GM12878 (cell line): ENCODE data around the gene DCC. TPM values are rescaled to one million over a fixed set of nuclear protein-coding genes. Genes with fewer than 3 reads are reported as not detected.

Source experiments
- ATAC-seq: fragments of 200-7000 bp; cut with Tn5 transposase; 3 replicates; pipeline ENCODE4 v1.9.1; 2020; ENCODE audit warnings: mild to moderate bottlenecking, moderate library complexity
- BruUV-seq: library from RNA; stranded (reverse); fragments of 400-500 nt; replicated peaks from 2 replicates; lab custom pipeline; 2021; lab: Mats Ljungman, UMichigan
- CTCF ChIA-PET: fragments of 300-600 bp; sonication (Branson Sonifier 250); formaldehyde crosslinking; extraction: SDS; loops from one replicate; lab custom pipeline; 2021; ENCODE audit warnings: inconsistent platforms; lab: Yijun Ruan, JAX
- POLR2A ChIA-PET: fragments of 350-600 bp; formaldehyde crosslinking; extraction: SDS; loops from one replicate; lab custom pipeline; 2021; ENCODE audit warnings: inconsistent platforms; lab: Charles Lee
- RAD21 ChIA-PET: fragments of 300-600 bp; sonication (Branson Sonifier 250); formaldehyde crosslinking; loops from one replicate; lab custom pipeline; 2023; ENCODE audit warnings: antibody characterized with exemption; ENCODE audit not compliant: unreplicated experiment; lab: Charles Lee
- SMC1A ChIA-PET: fragments of 300-600 bp; sonication (Branson Sonifier 250); formaldehyde crosslinking; loops from one replicate; lab custom pipeline; 2023; ENCODE audit not compliant: unreplicated experiment, uncharacterized antibody; lab: Charles Lee
- DNase-seq: peaks from one replicate; pipeline ENCODE4 v3.0.0-alpha.2; 2011; ENCODE audit warnings: low read depth, low spot score
- FAIRE-seq: peaks from 3 replicates; lab custom pipeline; 2011; peaks lifted over from hg19 to GRCh38; lab: Jason Lieb, UNC
- H2AFZ ChIP-seq: 2 replicates; pipeline ENCODE4 v1.6.0; 2011; ENCODE audit warnings: low read depth, low read length, control low read depth; ENCODE audit not compliant: control insufficient read depth
- H3K27ac ChIP-seq: 2 replicates; pipeline ENCODE4 v1.5.1; 2011; ENCODE audit warnings: control low read depth; ENCODE audit not compliant: control insufficient read depth, insufficient read depth
- H3K27me3 ChIP-seq, 2 experiments: replicated peaks in 1 of 2; 2 replicates each; pipeline versions ENCODE4 v1.6.0 to v1.6.1; 2011; ENCODE audit warnings: low read length in 1 of 2; ENCODE audit not compliant: control insufficient read depth in 2 of 2, insufficient read depth in 2 of 2
- H3K36me3 ChIP-seq, 2 experiments: 2 replicates each; pipeline ENCODE4 v1.5.1; 2011; ENCODE audit warnings: low read length in 1 of 2; ENCODE audit not compliant: control insufficient read depth in 2 of 2, insufficient read depth in 2 of 2
- H3K4me1 ChIP-seq: 2 replicates; pipeline ENCODE4 v1.6.1; 2011; ENCODE audit warnings: mild to moderate bottlenecking, low read length, moderate library complexity, mixed read lengths; ENCODE audit not compliant: control insufficient read depth, insufficient read depth
- H3K4me2 ChIP-seq: 2 replicates; pipeline ENCODE4 v1.6.0; 2011; ENCODE audit warnings: control low read depth; ENCODE audit not compliant: control insufficient read depth, insufficient read depth
- H3K4me3 ChIP-seq: fragments of 200-600 bp; sonication (generic); 2 replicates; pipeline ENCODE4 v1.5.1; 2016
- H3K79me2 ChIP-seq: 2 replicates; pipeline ENCODE4 v1.6.0; 2011; ENCODE audit warnings: low read length; ENCODE audit not compliant: control insufficient read depth, insufficient read depth
- H3K9ac ChIP-seq: 2 replicates; pipeline ENCODE4 v1.8.0; 2011; ENCODE audit warnings: low read length, control low read depth, mixed read lengths; ENCODE audit not compliant: control insufficient read depth, insufficient read depth
- H3K9me3 ChIP-seq: replicated peaks from 3 replicates; pipeline ENCODE4 v1.5.1; 2011; ENCODE audit warnings: mild to moderate bottlenecking, low read length; ENCODE audit not compliant: control insufficient read depth, insufficient read depth
- H4K20me1 ChIP-seq: 2 replicates; pipeline ENCODE4 v1.6.0; 2011; ENCODE audit not compliant: control insufficient read depth, insufficient read depth
- BACH1 ChIP-seq: fragments of 450-650 bp; IDR thresholded peaks from 2 replicates; pipeline ENCODE4 v1.6.1; 2017; ENCODE audit warnings: mild to moderate bottlenecking, borderline replicate concordance
- BMI1 ChIP-seq: fragments of 450-650 bp; IDR thresholded peaks from 2 replicates; pipeline ENCODE4 v1.6.1; 2016; ENCODE audit warnings: mild to moderate bottlenecking, moderate library complexity, borderline replicate concordance
- CREM ChIP-seq: IDR thresholded peaks from 2 replicates; pipeline ENCODE4 v1.6.1; 2014; ENCODE audit warnings: antibody characterized with exemption, low read depth
- EZH2 ChIP-seq: IDR thresholded peaks from 2 replicates; pipeline ENCODE4 v1.6.1; 2012; ENCODE audit warnings: low read depth, mild to moderate bottlenecking, control low read depth, inconsistent platforms, low read length, borderline replicate concordance; ENCODE audit not compliant: control insufficient read depth
- IKZF1 ChIP-seq: fragments of 450-650 bp; conservative IDR thresholded peaks from 2 replicates; pipeline ENCODE4 v1.6.1; 2017; ENCODE audit warnings: antibody characterized with exemption, mild to moderate bottlenecking
- IRF3 ChIP-seq: fragments of 450-650 bp; IDR thresholded peaks from 2 replicates; pipeline ENCODE4 v1.6.1; 2014; ENCODE audit warnings: mild to moderate bottlenecking
- JUND ChIP-seq: IDR thresholded peaks from 2 replicates; pipeline ENCODE4 v1.6.1; 2012; ENCODE audit warnings: low read depth, mild to moderate bottlenecking, low read length, improper control_type of control experiment, moderate library complexity
- LARP7 ChIP-seq: fragments of 450-650 bp; IDR thresholded peaks from 2 replicates; pipeline ENCODE4 v1.6.1; 2017; ENCODE audit warnings: mild to moderate bottlenecking
- MLLT1 ChIP-seq: fragments of 450-650 bp; IDR thresholded peaks from 2 replicates; pipeline ENCODE4 v1.6.1; 2016; ENCODE audit warnings: mild to moderate bottlenecking
- RAD21 ChIP-seq: IDR thresholded peaks from 2 replicates; pipeline ENCODE4 v1.6.1; 2011; ENCODE audit warnings: mild to moderate bottlenecking, low read depth, low read length, moderate library complexity; ENCODE audit not compliant: insufficient read depth
- ZNF687 ChIP-seq: fragments of 450-650 bp; IDR thresholded peaks from 2 replicates; pipeline ENCODE4 v1.6.1; 2017; ENCODE audit warnings: mild to moderate bottlenecking, moderate library complexity
- ZSCAN29 ChIP-seq: fragments of 450-650 bp; IDR thresholded peaks from 2 replicates; pipeline ENCODE4 v1.6.1; 2017; ENCODE audit warnings: mild to moderate bottlenecking, moderate library complexity
- WGBS: methylation state at CpG from one replicate; pipeline ENCODE4 v1.1.6; 2016; ENCODE audit warnings: low lambda C conversion rate; ENCODE audit not compliant: insufficient replicate concordance, insufficient coverage; ENCODE audit errors: missing lambda C conversion rate; 5-methylcytosine and 5-hydroxymethylcytosine counted together
- in situ Hi-C: fragments of 300-500 bp; cut with MboI; formaldehyde crosslinking; loops from 9 replicates; pipeline ENCODE4 v1.14.3; 2018; ENCODE audit warnings: mixed read lengths
- intact Hi-C: fragments of 100-400 bp; cut with micrococcal nuclease; formaldehyde crosslinking; loops from one replicate; pipeline ENCODE4 v1.14.2; 2022; ENCODE audit not compliant: unreplicated experiment
- polyA plus RNA-seq, 11 experiments: library from polyadenylated mRNA; depleted of rRNA in 4 of 11; unstranded in 6 of 11; stranded (reverse) in 5 of 11; fragments of >200 nt; fragmentation: Nextera tagmentation in 4 of 11; fragmentation: Illumina TruSeq in 1 of 11; extraction: Ambion mirVana in 4 of 11; extraction: Trizol in 1 of 11; gene quantifications; 1 replicate in 1 of 11; 2 replicates in 10 of 11; pipeline versions ENCODE4 v1.2.1 to v1.2.3, GENCODE V29; 2011 to 2016; ENCODE audit warnings: inconsistent platforms in 2 of 11, missing spikeins in 2 of 11, low read depth in 1 of 11
- total RNA-seq, 4 experiments: library from RNA; depleted of rRNA in 3 of 4; stranded (reverse); fragments of >200 nt in 3 of 4; fragmentation: Illumina TruSeq in 1 of 4; extraction: Trizol in 1 of 4; gene quantifications; 2 replicates each; pipeline versions ENCODE4 v1.2.1 to v1.2.3, GENCODE V29; 2013 to 2021

Gene DCC
- total and polyA plus RNA-seq, 10 of the 15 experiments (the other 5 are each of a cell fraction or from before 2014, with no cell fraction given): 0.01 TPM; not detected in 9

GRCh38 chr18:53165770-53166169, 825.8 kb downstream of the DCC start:
- Histone ChIP-seq H3K4me3 (no peak overlapping the region), H3K36me3 (no peaks in the 10 kb centered on the region), H3K27ac (no peak overlapping the region), H3K4me2 (no peak overlapping the region), H3K79me2 (no peaks in the 10 kb centered on the region), H3K4me1 (no peaks in the 10 kb centered on the region), H3K27me3 (no peaks in the 10 kb centered on the region), H3K9me3 (no peaks in the 10 kb centered on the region), H4K20me1 (no peaks in the 10 kb centered on the region), H3K9ac (no peak overlapping the region), H2AFZ (no peak overlapping the region)
- TF ChIP-seq RAD21 (no peak), BACH1 (no peak), ZNF687 (no peak), LARP7 (no peak), EZH2 (no peak), ZSCAN29 (no peak), BMI1 (no peak), CREM (no peak), MLLT1 (no peak), JUND (no peak), IKZF1 (no peak), IRF3 (no peak)
- ATAC-seq (peak; percentile 39), FAIRE-seq (no peak), DNase-seq (no peak)
- no TSS peak for BruUV-seq
- ChIA-PET RAD21 (no interaction called here), SMC1A (interaction anchor here (0.8 kb wide), 1 partner anchor 18 kb away, joined by 3 read pairs; no protein-coding TSS in a partner anchor), POLR2A (no interaction called here), CTCF (interaction anchor here (0.9 kb wide), 1 partner anchor 12 kb away, joined by 4 read pairs; no protein-coding TSS in a partner anchor)
- WGBS: 0% methylated on average over 1 of the region's 1 CpG
- in situ Hi-C loops: no loop called here
- intact Hi-C loops: no loop called here
